GM23248 (cell line): ENCODE data around the gene KIAA1614.

Experiments used
- EZH2 ChIP-seq: fragments of 200-600 bp; sonication (generic); IDR thresholded peaks from 2 replicates; pipeline ENCODE4 v1.6.1; 2018; ENCODE audit warnings: antibody characterized with exemption, mild to moderate bottlenecking; ENCODE audit not compliant: insufficient read depth, poor library complexity, severe bottlenecking
- EZH2phosphoT487 ChIP-seq: fragments of 200-600 bp; sonication (generic); IDR thresholded peaks from 2 replicates; pipeline ENCODE4 v1.6.1; 2018; ENCODE audit warnings: antibody characterized with exemption, moderate library complexity, mild to moderate bottlenecking, low read depth; ENCODE audit not compliant: insufficient read depth

DNA sequence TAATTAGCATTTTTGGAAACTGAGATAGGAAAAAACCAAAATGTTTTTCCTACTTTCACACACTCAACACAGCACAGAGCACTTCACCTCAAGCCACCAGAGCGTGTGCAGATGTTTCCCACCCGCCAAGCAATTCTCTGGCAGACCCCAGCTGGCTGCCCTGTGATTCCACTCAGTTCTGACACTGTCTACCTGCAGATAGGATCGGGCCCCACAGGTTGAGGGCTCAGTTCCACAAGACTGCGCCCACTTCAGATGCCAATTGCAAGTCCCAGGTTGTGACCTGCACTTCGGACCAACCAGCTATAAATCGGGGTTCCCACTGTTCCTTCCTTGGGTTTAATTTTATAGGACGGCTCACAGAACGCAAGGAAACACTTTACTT is 9.9 kb downstream of the KIAA1614 start:
- TF ChIP-seq EZH2 (no peak), EZH2phosphoT487 (no peak)
